ENCODE measurements around the gene EIF4E. TPM values are rescaled to one million over a fixed set of nuclear protein-coding genes. Genes with fewer than 3 reads are reported as not detected.
"Not testable (repeated sequence)": the region's sequence is repeated elsewhere in the genome, so short reads cannot be mapped to it uniquely, and the experiment has no call there.

The EIF4E gene
- total RNA-seq, 4 donors from 2014 or later: 20.9 to 103 (median 48.4) TPM

- DNase-seq: no peak
- Histone ChIP-seq H3K4me3 (no peak overlapping the region), H3K4me1 (peaks cover 0 to 18% (median 4%) of the 10 kb centered on the region in 4 donors), H3K27ac (no peak overlapping the region), H3K27me3 (no peaks in the 10 kb centered on the region), H3K36me3 (no peaks in the 10 kb centered on the region), H3K9me3 (no peaks in the 10 kb centered on the region)
- in situ Hi-C loops (cut with MboI; ENCODE audit: low pct_ligation_motif_present in 1 of 4, low pct_unique_long_range_greater_than_20kb in 1 of 4, low sequenced_read_pairs in 3 of 4): no loop called here
- intact Hi-C loops (cut with DNase I; ENCODE audit: low total_unique reads): loop anchor here (10.0 kb wide), 1 partner anchor 1804 kb away; no protein-coding TSS in a partner anchor
- TF ChIP-seq CTCF (IDR thresholded peaks at IDR 0.05): no peak
- WGBS, 2 donors (ENCODE audit: low coverage in 1 of 2): 83 to 87% methylated on average over 5 of the region's 5 CpGs
These were observed 7.6 kb downstream of the EIF4E start for GRCh38 chr4:98921292-98921691.

- no peaks in the 10 kb centered on the region for H3K36me3 ChIP-seq
- no peaks in the 10 kb centered on the region for H3K9me3 ChIP-seq
- in situ Hi-C loops (cut with MboI; ENCODE audit: low pct_ligation_motif_present in 1 of 4, low pct_unique_long_range_greater_than_20kb in 1 of 4, low sequenced_read_pairs in 3 of 4): no loop called here
- H3K27ac ChIP-seq: no peak overlapping the region
- DNase-seq: no peak
- intact Hi-C loops (cut with DNase I; ENCODE audit: low total_unique reads): loop anchor here (10.0 kb wide), 1 partner anchor 1805 kb away; no protein-coding TSS in a partner anchor
- H3K4me1 ChIP-seq: peaks cover 0 to 27% (median 7%) of the 10 kb centered on the region in 4 donors
- no peak for TF ChIP-seq CTCF (IDR thresholded peaks at IDR 0.05)
- no peak for TF ChIP-seq POLR2AphosphoS5 (IDR thresholded peaks at IDR 0.05)
- no peak for TF ChIP-seq POLR2A (IDR thresholded peaks at IDR 0.05)
- TF ChIP-seq EP300 (IDR thresholded peaks at IDR 0.05; ENCODE audit: low read depth): no peak
- WGBS, 2 donors (ENCODE audit: low coverage in 1 of 2): 89 to 100% methylated on average over 2 of the region's 2 CpGs
- no peaks in the 10 kb centered on the region for H3K27me3 ChIP-seq
- no peak overlapping the region for H3K4me3 ChIP-seq
These were observed 8.9 kb downstream of the EIF4E start for GRCh38 chr4:98919996-98920395.

- H3K27ac ChIP-seq; intact Hi-C loops (cut with DNase I; ENCODE audit: low total_unique reads); H3K27me3 ChIP-seq; DNase-seq; in situ Hi-C loops (cut with MboI; ENCODE audit: low pct_ligation_motif_present in 1 of 4, low pct_unique_long_range_greater_than_20kb in 1 of 4, low sequenced_read_pairs in 3 of 4); H3K36me3 ChIP-seq; H3K9me3 ChIP-seq; H3K4me3 ChIP-seq: not testable (repeated sequence)
- peaks cover 13 to 61% (median 33%) of the 10 kb centered on the region in 4 donors for H3K4me1 ChIP-seq
- WGBS, 2 donors (ENCODE audit: low coverage in 1 of 2): 78 to 94% methylated on average over 3 to 8 of the region's 8 CpGs
These were observed 18.2 kb downstream of the EIF4E start for GRCh38 chr4:98910728-98911127.

GRCh38 chr4:98909646-98910401 lies 19.1 kb downstream of the EIF4E start:
- Histone ChIP-seq H3K27me3 (no peaks in the 10 kb centered on the region), H3K4me3 (no peak overlapping the region), H3K27ac (peak overlapping the region in 1 of 4 donors; percentile 26), H3K4me1 (peaks cover 13 to 59% (median 31%) of the 10 kb centered on the region in 4 donors), H3K36me3 (no peaks in the 10 kb centered on the region), H3K9me3 (no peaks in the 10 kb centered on the region)
- 71 to 73% methylated on average over 5 of the region's 5 CpGs for WGBS, 2 donors (ENCODE audit: low coverage in 1 of 2)
- in situ Hi-C loops (cut with MboI; ENCODE audit: low pct_ligation_motif_present in 1 of 4, low pct_unique_long_range_greater_than_20kb in 1 of 4, low sequenced_read_pairs in 3 of 4) (no loop called here), intact Hi-C loops (cut with DNase I; ENCODE audit: low total_unique reads) (no loop called here)
- no peak for TF ChIP-seq POLR2A (IDR thresholded peaks at IDR 0.05)
- no peak for TF ChIP-seq CTCF (IDR thresholded peaks at IDR 0.05)
- TF ChIP-seq EP300 (IDR thresholded peaks at IDR 0.05; ENCODE audit: low read depth): no peak
- no peak for TF ChIP-seq POLR2AphosphoS5 (IDR thresholded peaks at IDR 0.05)
- no peak for DNase-seq

All from transverse colon (tissue), 4 donors.